GM18951 (cell line): ENCODE measurements around the gene ST8SIA3.

Experiments
- POLR2A ChIP-seq: IDR thresholded peaks from 4 replicates; pipeline ENCODE4 v1.6.1; 2011; ENCODE audit warnings: mild to moderate bottlenecking; ENCODE audit not compliant: insufficient read length, insufficient read depth; ENCODE audit errors: extremely low read depth
- in situ Hi-C: fragments of 300-500 bp; cut with MboI; formaldehyde crosslinking; loops from one replicate; pipeline ENCODE4 v1.12.0; 2022; ENCODE audit warnings: low sequenced_read_pairs, mixed read lengths, inconsistent platforms; ENCODE audit not compliant: unreplicated experiment

Gene ST8SIA3, protein sequence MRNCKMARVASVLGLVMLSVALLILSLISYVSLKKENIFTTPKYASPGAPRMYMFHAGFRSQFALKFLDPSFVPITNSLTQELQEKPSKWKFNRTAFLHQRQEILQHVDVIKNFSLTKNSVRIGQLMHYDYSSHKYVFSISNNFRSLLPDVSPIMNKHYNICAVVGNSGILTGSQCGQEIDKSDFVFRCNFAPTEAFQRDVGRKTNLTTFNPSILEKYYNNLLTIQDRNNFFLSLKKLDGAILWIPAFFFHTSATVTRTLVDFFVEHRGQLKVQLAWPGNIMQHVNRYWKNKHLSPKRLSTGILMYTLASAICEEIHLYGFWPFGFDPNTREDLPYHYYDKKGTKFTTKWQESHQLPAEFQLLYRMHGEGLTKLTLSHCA

DNA sequence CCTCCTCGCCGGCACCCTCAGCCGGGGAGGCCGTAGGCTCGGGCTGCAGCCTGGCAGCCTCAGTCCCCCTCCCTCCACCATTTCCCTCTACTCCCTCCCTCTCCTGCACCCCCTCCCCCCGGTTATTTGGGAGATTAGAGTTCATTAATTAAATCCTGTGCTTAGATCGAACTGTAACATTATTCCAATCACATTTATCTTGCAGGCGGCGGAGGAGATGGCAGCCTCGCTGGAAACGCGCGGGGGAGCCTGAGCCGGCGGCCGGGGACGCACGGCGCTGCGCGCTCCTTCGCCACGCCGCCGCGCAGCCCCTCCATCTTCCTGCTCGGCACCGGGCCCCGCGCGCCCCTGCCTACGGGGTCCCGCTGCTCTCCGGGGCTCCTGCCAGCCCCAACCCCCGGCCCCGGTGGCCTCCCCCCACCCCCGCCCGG is at the start of gene ST8SIA3:
Gene ST8SIA3 (plus strand): TSS at position 287 of the 431 bp plus-strand sequence. CDS start 290 bp downstream, outside the sequence.
- in situ Hi-C loops: no loop called here
- TF ChIP-seq POLR2A: no peak

DNA sequence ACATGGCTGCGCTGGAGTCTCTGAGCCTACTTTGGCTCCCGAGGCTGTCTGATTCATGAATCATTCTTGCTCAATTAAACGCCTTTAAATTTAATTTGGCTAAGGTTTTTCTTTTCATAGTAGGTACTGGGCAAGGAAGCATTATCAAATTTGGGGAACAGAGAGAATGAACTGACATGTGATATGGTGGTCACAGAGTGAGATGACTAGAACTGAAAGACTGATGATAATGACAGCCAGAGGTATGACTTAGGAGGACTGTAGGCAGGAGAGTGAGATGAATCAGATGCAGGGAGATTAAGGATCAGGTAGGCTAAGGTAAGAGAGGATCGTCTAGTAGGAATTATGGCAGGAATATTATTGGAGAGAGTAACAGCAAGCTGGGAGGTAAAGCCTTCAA is 40.9 kb upstream of the ST8SIA3 start:
- TF ChIP-seq POLR2A: no peak
- in situ Hi-C loops: no loop called here

DNA sequence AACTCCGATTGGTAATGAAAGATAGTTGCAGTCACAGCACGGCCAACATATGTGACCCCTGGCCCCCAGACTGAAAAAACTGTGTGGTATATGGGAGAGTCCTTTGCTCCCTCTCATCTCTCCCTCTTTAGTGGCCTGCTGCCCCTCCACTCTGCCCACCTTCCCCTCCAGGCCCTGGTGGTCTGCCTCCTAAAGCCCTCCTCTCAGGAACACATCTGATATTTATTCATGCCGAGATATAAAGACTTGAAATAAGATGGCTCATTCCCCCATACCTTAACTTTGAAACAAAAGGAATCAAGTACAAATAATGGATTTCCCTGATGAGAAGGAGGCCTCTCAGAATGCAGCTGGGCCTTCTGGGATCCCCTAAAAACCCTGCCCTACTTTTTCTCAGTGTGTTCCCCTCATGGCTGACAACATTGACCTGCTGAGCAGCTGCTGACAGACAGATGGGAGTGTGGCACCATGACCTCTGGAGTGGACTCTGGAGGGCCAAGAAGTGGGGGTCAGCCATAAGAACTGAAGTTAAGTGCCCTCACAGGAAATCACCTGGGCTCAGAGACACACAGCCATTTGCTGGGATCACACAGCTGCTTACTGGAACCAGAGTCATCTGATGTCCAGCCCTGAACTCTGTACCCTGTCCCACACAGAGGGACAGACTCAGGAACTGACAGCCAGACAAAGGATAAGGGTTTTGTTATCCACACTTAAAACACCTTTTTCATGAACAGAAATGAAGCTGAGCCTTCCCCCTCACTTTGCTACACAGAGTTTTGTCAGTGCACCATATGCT is 39.8 kb upstream of the ST8SIA3 start:
- in situ Hi-C loops: no loop called here
- no peak for TF ChIP-seq POLR2A

DNA sequence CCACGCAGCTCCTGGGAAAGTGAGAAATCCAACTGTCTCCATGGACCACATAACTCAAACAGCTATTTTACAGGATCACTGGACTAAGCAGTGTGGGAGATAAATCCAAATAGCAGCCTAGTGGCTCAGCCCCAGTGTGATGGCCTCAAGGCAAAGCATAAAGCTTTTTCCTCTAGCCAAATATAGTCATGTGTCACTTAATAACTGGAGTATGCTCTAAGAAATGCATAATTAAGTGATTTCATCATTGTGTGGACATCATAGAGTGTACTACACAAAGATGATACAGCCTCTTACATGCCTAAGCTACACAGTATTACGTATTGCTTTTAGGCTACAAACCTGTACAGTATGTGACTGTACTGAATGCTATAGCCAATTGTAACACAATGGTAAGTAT is 31.8 kb upstream of the ST8SIA3 start:
- in situ Hi-C loops: no loop called here
- no peak for TF ChIP-seq POLR2A

DNA sequence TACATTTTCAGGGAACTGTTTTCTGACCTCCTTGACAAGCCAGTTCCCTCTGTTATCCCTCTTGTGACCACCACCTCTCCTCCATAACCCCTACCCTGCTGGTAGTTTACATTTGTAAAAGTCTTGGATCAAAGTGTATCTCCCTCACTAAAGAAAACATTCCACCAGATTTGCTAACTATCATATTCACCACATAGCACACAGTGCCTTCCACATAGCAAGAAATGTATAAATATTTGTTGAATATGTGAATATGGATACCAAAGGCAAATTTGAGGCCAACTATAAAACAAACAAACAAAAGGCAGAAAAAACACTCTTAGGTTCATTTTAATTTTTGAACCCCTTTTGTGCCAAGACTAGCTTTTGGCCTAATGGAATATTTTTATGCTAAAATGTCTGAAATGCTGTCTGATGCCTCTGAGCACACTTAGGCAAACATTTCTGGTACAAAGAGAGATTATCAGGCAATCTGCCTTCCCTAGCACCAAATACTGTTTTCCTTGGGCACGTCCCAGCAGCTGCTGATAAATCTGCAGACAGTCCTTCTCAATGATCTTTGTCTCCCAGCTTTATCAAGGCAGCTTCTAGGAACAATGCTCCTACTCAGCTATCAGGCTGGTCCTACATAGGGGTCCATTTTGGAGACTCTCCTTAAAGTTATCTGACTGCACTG is 26.7 kb upstream of the ST8SIA3 start:
- no peak for TF ChIP-seq POLR2A
- in situ Hi-C loops: no loop called here

DNA sequence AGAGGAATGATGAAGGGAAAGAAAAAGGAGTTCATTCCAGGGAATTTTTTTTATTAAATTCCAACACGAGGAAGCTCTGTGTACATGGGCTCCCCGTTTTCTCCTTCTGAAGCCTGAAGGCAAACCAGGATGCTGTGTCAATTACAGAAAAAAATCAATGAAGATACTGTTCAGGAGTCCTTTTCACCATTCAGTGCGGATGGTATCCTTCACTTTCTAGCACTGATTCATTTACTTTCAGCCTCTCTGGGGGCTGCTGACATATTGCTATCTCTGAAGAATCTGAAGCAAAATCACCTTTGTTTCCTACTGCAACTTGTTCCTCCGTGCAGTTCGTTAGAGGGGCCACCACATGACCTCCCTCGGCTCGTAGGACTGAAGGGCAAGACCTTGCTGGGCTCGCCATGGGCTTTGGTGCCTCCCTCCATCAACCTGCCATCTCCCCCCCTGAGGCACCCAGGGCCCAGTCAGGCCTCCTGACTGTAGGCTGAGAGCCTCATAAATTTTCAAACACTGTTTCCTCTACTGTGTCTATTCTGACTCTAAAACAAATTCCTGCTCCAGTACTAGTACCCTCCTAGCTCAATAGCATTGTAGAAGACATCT is 25.5 kb upstream of the ST8SIA3 start:
- TF ChIP-seq POLR2A: no peak
- in situ Hi-C loops: no loop called here

DNA sequence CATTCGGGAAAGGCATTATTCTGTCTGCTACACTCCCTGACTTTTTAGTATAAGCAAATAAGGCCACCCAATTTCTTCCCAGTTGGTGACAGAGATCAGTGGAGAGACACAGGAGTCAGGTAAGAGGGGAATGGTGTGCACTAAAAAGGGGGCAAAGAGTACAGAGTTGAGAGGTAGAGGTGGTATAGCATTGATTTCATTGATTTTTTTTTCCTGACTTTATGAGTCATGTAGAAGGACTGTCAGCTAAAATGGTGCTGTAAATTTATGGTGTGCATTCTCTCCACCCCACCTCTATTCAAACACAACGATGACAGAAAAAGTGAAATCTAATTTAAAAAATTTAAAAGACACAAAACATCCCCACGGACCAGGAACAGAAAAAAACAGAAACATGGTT is 23.7 kb upstream of the ST8SIA3 start:
- no peak for TF ChIP-seq POLR2A

DNA sequence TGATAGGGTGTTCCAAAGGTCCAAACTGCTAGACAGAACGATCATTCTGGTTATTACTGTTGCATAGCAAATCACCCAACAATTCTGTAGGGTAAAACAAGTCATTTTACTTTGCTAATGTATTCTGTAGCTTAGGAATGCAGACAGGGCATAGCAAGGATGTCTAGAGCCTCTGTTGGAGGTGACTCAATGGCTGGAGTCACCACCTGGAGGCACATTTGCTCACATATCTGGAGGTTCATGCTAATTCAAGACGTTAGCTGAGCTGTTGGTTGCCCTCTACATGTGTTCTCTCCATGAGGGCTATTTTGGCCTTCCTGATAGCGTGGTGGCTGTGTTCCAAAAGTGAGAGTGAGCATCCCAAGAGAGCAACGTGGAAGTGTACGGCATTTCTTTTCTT is 22.5 kb upstream of the ST8SIA3 start:
- no peak for TF ChIP-seq POLR2A
- in situ Hi-C loops: no loop called here

More for the DNA sequence above, 23.7 kb upstream of the ST8SIA3 start:
- in situ Hi-C loops: no loop called here

DNA sequence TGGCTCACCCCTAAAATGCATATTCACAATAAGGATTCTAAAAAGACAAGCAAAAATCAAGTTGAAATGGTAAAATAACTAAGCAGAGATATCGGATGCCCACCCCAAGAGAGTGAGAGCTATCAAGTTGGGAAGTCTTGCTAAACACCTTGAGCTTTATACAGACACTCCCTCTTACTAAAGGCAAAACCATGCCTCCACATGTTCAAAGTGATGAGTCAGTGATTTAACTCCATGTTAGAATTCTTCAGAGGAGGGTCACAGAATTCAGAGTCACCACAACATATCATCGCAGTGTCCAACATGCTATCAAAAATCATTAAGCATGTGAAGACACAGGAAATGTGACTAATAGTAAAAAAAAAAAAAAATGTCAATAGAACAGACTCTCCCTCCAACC is 20.6 kb upstream of the ST8SIA3 start:
- TF ChIP-seq POLR2A: no peak
- in situ Hi-C loops: no loop called here

DNA sequence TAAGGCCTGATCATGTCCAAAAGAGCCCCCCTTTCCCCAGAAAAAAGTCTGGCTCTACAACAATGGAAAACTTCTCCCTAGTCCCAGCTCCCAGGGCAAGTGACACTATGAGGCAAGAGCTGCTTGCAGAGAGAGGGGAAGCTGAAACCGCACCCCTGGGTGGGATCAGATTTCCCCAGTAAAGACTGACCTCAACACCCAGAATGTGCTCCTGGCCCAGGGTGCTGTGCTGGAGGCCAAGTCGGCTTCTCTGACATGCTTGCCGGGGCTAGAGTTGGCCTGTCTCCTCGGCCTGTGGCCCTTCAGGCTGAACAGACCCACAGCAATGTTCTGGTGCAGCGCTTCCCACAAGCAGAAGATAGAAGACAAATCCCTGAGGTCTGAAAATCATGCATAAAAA is 18.4 kb upstream of the ST8SIA3 start:
- in situ Hi-C loops: no loop called here
- TF ChIP-seq POLR2A: no peak

DNA sequence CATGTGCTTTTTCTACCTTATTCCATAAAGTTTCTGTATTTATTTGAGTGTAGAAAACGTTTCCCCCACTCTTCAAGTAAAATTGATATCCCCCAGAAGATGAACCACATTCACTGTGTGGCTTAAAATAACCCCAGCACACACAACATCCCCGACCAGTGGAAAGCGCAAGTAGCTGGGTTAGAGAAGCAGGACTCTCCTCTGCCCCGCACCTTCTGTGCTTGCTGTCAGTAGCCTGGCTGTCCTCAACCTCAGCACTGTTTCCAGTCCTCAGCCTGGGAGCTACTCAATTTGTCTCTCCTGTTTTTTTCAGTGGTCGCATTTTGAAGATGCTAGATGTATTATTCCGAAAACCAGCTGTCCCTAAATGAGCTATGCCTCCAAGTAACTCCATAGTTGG is 18.0 kb upstream of the ST8SIA3 start:
- TF ChIP-seq POLR2A: no peak
- in situ Hi-C loops: no loop called here

DNA sequence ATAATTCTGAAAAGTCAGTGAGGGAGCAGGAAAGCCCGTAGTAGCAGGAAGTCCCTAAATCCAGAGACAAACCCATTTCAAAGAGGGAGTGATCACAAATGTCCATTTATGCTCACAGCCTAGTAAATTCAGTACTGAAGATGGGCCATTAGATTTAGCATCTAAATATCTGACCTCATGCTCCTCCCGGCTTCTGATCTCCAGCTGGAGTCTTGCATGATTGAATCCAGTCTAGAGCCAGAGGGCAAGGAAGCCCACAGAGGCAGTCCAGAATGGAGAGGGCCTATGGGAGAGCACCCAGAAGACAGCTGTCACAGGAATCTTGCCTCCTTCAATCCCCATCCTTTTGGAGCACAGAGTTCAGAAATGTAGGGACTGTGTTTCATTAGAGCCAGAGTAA is 16.0 kb upstream of the ST8SIA3 start:
- no peak for TF ChIP-seq POLR2A
- in situ Hi-C loops: no loop called here

DNA sequence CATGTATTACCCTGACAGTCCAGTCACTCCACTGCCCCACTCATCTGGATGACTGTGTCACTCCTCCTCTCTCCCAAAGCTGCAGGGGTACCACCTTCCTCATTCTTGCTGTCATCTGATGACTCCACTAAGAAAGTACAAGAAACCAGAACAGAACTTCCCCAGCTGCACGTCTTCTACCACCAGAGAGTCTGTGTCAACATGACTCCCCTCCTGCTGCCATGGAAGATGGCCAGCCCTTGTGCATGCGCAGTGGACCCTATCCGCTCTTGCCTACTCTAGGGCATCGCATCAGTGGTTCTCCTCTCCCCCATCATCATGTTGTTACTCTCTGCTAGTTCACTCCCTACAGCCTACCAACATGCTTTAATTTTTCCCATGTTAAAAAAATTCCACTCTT is 14.5 kb upstream of the ST8SIA3 start:
- no peak for TF ChIP-seq POLR2A
- in situ Hi-C loops: no loop called here

DNA sequence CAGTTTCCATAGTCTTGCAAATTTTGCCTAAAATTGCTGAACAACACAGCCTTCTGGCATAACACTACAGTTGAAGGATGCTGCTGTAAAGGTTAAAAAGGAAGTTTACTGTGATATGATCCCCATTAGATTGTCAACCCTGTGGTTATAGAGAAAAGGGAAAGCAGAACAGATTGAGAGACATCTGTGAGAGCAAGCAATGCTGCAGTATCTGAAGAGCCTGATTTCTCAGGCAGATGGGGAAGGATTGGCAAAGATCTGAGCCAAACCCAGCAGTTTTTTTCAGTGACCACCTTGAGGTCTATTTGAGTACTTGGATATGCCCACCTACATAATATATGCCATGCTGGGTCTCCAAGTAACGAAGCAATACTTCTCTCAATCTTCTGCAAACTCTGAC is 8.5 kb upstream of the ST8SIA3 start:
- in situ Hi-C loops: no loop called here
- TF ChIP-seq POLR2A: no peak
